HG03439 (cell line): ENCODE results near the gene AP1M2.

Experiments used
- ATAC-seq: cut with Tn5 transposase; IDR thresholded peaks from one replicate; pipeline ENCODE4 v1.9.1; 2021; ENCODE audit warnings: mild to moderate bottlenecking, moderate library complexity; ENCODE audit not compliant: unreplicated experiment

The AP1M2 gene

DNA sequence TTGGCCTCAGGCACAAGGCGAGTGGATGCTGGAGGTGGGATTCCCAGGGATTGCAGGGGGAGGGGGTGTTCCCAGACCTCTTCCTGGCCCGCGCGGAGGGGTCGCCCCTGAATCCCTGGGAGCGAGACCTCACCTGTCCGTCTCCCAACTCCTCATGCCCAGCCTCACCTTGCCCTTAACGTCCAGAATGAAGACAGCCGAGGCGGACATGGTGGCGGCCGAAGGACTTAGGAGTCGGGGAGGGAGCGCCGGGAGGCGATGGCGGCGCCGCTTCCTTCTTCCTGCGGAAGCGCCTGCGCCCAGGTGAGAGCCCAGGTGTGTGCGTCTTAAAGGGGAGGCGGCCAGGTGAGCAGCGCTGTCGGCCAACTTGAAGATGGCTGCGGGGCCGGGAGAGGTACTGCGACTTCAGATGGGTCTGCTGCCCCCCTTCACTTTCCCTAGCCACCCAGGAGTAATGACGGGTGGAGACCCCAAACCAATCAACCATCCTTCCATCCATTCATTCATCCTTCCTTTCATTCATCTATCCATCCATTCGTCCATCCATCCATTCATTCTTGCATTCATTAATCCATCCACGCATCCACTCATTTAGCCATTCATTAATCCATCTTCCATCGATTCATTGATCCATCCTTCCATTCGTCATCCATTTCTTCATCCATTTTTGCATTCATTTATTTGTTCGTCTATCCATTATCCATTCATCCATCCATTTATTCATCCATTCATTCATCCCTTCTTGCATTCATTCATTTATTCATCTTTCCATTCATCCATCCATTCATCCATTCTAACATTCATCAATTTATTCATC, at the start of gene AP1M2:
Gene AP1M2, minus strand, starts transcription at position 291 of the 817 bp plus-strand sequence. Its CDS starts 81 bp downstream, at position 210.
- ATAC-seq: no peak

- no peak for ATAC-seq
Observed at GRCh38 chr19:10636304-10636972, 49.3 kb upstream of the AP1M2 start.

DNA sequence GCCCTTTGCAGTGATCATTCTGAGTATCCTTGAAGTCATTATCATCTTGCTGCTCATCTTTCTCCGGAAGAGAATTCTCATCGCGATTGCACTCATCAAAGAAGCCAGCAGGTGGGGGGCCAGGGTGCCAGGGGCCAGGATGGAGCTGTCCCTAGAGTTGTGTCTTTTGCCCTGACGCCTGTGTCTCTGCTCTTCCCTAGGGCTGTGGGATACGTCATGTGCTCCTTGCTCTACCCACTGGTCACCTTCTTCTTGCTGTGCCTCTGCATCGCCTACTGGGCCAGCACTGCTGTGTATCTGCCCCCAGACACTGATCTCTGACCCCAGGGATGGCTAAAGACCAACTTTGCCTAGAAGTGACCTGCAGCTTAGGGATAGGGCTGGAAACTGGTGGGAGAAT, 47.9 kb upstream of the AP1M2 start:
- no peak for ATAC-seq

GRCh38 chr19:10634430-10634829, 47.3 kb upstream of the AP1M2 start:
- no peak for ATAC-seq

GRCh38 chr19:10631874-10632273, 44.8 kb upstream of the AP1M2 start:
- no peak for ATAC-seq

GRCh38 chr19:10625762-10626138, 38.6 kb upstream of the AP1M2 start:
- ATAC-seq: no peak

DNA sequence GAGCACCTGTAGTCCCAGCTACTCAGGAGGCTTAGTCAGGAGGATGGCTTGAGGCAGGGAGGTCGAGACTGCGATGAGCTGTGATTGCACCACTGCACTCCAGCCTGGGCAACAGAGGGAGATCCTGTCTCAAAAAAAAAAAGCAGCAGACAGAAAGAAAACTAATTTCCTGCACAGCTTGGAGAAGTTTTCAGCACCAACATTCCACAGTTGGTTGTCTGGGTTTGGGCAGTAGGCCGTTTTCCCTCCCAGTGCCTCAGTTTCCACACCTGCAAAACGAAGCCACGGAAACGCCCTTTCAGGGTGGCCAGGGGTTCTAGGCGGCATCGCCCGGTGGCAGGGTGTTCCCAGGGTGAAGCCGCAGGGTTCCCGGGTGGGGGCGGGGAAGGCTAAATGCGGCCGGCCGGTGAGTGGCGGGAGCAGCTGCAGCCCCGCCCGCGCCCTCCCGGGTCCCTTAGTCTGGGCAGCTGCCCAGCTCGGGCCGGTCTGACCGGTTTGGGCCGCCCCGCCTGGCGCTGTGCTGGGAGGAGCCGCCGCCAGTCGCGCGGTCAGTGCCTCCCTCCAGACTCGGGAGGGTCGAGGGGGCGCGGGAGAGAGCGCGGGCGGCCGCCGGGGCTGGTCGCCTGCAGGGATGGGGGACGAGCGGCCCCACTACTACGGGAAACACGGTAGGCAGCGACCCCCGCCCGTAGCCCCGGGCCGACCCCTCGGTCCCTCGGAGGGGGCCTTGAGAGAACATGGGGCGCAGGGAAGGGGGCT, 38.1 kb upstream of the AP1M2 start, which contains the start of gene SLC44A2:
Gene SLC44A2, plus strand, starts transcription at position 551 of the 759 bp plus-strand sequence. Its CDS starts 81 bp downstream, at position 632.
- no peak for ATAC-seq

- ATAC-seq: no peak
Observed at GRCh38 chr19:10624585-10624984, 37.5 kb upstream of the AP1M2 start.

GRCh38 chr19:10621966-10622365, 34.9 kb upstream of the AP1M2 start:
- ATAC-seq: no peak

GRCh38 chr19:10620786-10621185, 33.7 kb upstream of the AP1M2 start:
- no peak for ATAC-seq

- no peak for ATAC-seq
Observed at GRCh38 chr19:10618846-10619245, 31.7 kb upstream of the AP1M2 start.

DNA sequence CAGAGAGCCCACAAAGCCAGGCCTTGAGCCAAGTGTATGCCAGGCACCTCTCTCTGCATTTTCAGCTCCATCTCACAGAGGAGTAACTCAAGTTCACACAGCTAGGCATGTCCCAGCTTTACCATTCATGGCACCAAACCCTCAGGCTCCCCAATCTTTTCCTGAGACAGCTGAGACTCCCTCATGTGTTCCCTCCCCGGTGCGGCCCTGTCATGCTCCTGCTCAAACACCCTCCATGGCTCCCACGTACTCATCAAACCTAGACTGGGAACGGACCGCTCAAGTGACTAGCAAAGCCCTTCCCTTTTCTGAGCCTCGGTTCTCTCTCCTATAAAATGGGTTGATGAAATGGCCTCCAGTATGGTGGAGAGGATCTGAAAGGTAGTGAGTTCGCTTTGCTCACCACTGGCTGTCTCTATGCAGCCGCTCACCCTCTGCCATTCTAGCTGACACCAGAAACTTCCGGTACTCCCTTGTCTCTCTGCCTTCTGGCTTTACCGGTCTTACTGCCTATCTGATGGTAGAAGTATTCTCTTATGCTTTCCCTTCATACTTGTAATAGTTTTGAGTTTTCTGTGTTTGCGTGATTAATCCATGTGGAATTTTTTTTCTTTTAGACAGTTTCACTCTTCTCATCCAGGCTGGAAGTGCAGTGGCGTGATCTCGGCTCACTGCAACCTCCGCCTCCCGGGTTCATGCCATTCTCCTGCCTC, 30.5 kb upstream of the AP1M2 start:
- ATAC-seq: no peak

DNA sequence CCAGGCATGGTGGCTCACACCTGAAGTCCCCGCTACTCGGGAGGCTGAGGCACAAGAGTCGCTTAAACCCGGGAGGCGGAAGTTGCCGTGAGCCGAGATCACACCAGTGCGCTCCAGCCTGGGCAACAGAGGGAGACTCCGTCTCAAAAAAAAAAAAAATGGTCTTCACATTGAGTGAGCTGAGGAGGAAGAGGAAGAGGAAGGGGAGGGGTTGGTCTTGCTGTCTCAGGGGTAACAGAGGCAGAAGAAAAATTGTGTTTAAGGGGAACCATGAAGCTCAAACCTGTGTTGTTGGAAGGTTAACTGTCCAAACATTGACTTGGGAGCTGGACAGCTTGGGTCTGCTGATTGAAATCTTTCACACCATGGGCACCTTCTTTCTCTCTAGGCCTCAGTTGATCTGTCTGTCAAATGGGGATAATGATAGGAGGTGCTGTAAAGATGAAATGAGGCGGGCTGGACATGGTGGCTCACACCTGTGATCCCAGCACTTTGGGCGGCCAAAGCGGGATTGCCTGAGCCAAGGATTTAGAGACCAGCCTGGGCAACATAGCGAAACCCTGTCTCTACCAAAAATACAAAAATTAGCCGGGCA, 28.4 kb upstream of the AP1M2 start:
- ATAC-seq: no peak

GRCh38 chr19:10612499-10613119, 25.5 kb upstream of the AP1M2 start:
- ATAC-seq: no peak

DNA sequence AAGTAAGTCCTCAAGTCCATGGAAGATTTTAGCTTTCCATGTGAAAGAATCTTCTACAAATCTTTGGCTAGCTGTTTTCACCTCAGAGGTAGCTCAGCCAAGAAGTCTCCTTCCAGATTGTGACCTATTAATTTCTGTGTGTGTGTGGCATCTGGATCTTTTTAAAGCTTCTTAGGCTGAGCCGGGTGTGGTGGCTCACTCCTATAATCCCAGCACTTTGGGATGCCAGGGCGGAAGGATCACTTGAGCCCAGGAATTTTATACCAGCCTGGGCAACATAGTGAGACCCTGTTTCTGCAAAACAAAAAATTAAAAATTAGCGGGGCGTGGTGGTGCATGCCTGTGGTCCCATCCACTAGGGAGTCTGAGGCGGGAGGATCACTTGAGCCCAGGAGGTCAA, 24.8 kb upstream of the AP1M2 start:
- ATAC-seq: no peak

- ATAC-seq: no peak
Observed at GRCh38 chr19:10604460-10604980, 17.4 kb upstream of the AP1M2 start.

DNA sequence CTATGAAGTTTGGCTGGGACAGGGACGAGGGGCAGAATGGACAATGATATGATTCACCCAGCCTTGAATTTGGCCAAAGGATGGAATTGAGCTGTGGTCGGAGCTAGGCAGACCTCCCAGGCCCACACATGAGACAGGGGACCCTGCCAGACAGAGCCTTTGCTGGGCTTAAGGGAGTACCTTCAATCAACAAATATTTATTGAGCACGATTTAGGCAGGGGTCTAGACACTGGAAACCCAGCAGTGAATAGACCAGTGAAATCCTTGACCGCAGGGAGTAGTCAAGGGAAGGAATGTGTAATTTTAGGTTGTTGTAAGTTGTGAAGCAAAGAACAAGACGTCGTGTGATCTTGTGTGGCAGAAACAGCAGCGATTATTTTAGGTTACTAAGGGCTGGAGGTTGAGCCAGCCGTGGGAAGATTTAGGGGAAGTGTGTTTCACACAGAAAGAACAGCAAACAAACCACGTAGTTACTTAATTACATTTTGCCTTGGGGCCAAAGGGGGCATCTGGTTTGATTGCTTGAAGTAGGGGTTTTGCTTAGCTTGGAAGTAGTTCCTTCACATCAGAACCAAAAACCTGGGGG, 16.9 kb upstream of the AP1M2 start:
- no peak for ATAC-seq

DNA sequence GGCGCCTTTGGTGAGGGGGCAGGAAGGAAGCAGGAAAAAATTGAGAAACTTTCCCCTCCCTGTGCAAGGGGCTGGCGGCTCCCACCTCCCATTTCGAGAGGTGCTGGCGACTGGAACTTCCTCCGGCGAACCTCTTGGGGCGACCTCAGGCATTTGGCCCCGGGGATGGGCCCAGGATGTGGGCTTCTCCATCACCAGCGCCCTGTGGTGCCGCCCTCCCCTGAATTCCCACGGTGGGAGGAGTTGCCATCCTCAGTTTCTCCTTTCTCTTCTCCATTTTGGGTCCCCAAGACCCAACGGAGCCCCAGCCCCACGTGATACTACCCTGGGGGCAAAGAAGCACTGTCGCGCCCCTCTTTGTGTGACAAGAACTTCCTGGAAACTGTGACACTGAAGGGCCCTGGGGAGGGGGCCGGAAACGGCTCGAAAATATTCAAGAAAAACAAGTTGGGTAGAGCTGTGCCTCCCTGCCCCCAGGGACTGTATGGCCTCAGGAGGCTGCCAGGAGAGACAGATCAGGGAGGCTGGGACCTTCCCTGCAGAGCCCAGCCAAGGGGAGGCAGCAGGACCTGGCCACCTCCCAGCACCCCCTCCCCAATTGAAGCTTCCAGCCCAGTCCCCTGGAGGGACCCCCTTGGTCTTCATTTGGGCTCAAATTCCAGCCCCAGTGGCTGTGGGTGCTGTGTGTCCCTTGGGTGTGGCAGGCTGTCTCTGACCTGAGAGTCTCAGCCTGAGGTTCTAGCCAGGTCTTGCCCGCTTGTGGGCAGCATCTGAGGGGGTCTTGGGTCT, 16.2 kb upstream of the AP1M2 start:
- no peak for ATAC-seq
